HG03521 (cell line): Measurements from ENCODE around the gene GNB4.

Experiments
- ATAC-seq: cut with Tn5 transposase; IDR thresholded peaks from one replicate; pipeline ENCODE4 v1.9.1; 2021; ENCODE audit warnings: mild to moderate bottlenecking, moderate library complexity; ENCODE audit not compliant: unreplicated experiment

GNB4 gene

GRCh38 chr3:179451265-179452175 lies at the start of gene GNB4:
GNB4 (minus strand) TSS chr3:179451470; CDS start chr3:179426200, 25,270 bp downstream.
- ATAC-seq: peak; percentile 74

GRCh38 chr3:179495483-179495882 lies 44.2 kb upstream of the GNB4 start:
- ATAC-seq: no peak

- no peak for ATAC-seq
These were observed 42.0 kb upstream of the GNB4 start for GRCh38 chr3:179493260-179493659.

GRCh38 chr3:179488213-179488612 lies 36.9 kb upstream of the GNB4 start:
- ATAC-seq: no peak

GRCh38 chr3:179486806-179487205 lies 35.5 kb upstream of the GNB4 start:
- no peak for ATAC-seq

GRCh38 chr3:179482857-179483256 lies 31.6 kb upstream of the GNB4 start:
- ATAC-seq: no peak

- ATAC-seq: no peak
These were observed 24.9 kb upstream of the GNB4 start for GRCh38 chr3:179476215-179476614.

GRCh38 chr3:179474480-179474879 lies 23.2 kb upstream of the GNB4 start:
- no peak for ATAC-seq

- no peak for ATAC-seq
These were observed 22.3 kb upstream of the GNB4 start for GRCh38 chr3:179473565-179473964.

GRCh38 chr3:179464323-179465092 lies 13.2 kb upstream of the GNB4 start:
- ATAC-seq: peak; percentile 49

GRCh38 chr3:179463319-179463718 lies 12.0 kb upstream of the GNB4 start:
- ATAC-seq: no peak

- ATAC-seq: no peak
These were observed 9.0 kb upstream of the GNB4 start for GRCh38 chr3:179460260-179460659.

GRCh38 chr3:179455954-179456353 lies 4.7 kb upstream of the GNB4 start:
- ATAC-seq: no peak

GRCh38 chr3:179454887-179455286 lies 3.6 kb upstream of the GNB4 start:
- ATAC-seq: no peak

- ATAC-seq: no peak
These were observed 2.7 kb upstream of the GNB4 start for GRCh38 chr3:179453967-179454366.

- no peak for ATAC-seq
These were observed 1.6 kb upstream of the GNB4 start for GRCh38 chr3:179452872-179453271.

GRCh38 chr3:179452176-179452564 lies 900 bp upstream of the GNB4 start:
- ATAC-seq: no peak

GRCh38 chr3:179450901-179451264 lies 387 bp downstream of the GNB4 start:
- peak; percentile 33 for ATAC-seq

GRCh38 chr3:179450261-179450701 lies 989 bp downstream of the GNB4 start:
- ATAC-seq: no peak

- no peak for ATAC-seq
These were observed 1.6 kb downstream of the GNB4 start for GRCh38 chr3:179449636-179450035.

GRCh38 chr3:179447251-179447650 lies 4.0 kb downstream of the GNB4 start:
- no peak for ATAC-seq

- no peak for ATAC-seq
These were observed 4.8 kb downstream of the GNB4 start for GRCh38 chr3:179446501-179446900.
